SK-N-SH (cell line): Measurements from ENCODE around the gene VPS36.

ENCODE experiments used
- CTCF ChIP-seq: fragments of 200-600 bp; sonication (generic); IDR thresholded peaks from 2 replicates; pipeline ENCODE4 v1.6.1; 2017; ENCODE audit warnings: antibody characterized with exemption, mild to moderate bottlenecking, moderate library complexity
- NRF1 ChIP-seq: IDR thresholded peaks from 2 replicates; pipeline ENCODE4 v1.6.1; 2012; ENCODE audit warnings: low read depth, mild to moderate bottlenecking, low read length

DNA sequence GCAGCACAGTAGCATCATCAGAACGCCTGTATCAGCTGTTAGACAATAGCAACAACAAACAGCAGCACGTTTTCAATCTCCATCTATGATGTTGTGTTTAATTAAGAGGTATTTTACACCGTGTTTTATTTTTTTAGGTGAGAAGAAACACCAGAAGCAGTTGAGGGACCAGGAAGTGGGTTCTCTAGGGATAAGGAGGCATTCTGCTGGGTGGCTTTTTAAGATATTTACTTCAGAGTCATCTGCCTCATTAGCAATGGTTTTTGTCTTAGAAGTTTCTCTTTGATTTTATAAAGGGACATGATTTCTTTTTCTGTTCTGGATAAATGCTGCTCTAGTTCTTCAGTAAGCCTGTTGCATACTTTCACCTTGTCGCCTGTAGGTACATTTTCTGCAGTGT, 13.1 kb upstream of the VPS36 start:
- TF ChIP-seq CTCF: no peak
- TF ChIP-seq NRF1: no peak
